CD1c-positive myeloid dendritic cell (primary cell): Measurements from ENCODE around the gene GP2.

ENCODE experiments used
- DNase-seq: peaks from one replicate; pipeline ENCODE4 v3.0.0-alpha.2; 2016; ENCODE audit errors: extremely low spot score

GP2 gene

GRCh38 chr16:20327444-20328041, at the start of gene GP2:
Gene GP2, minus strand, starts transcription at chr16:20327513. Its CDS starts 1,082 bp downstream, at chr16:20326431.
- no peak for DNase-seq

GRCh38 chr16:20372701-20373100, 45.4 kb upstream of the GP2 start:
- DNase-seq: no peak

GRCh38 chr16:20369452-20370054, 42.2 kb upstream of the GP2 start:
- DNase-seq: no peak

- no peak for DNase-seq
These were observed 36.7 kb upstream of the GP2 start for GRCh38 chr16:20364051-20364450.

- no peak for DNase-seq
These were observed 35.9 kb upstream of the GP2 start for GRCh38 chr16:20363191-20363590.

GRCh38 chr16:20359997-20360396, 32.7 kb upstream of the GP2 start:
- DNase-seq: no peak

GRCh38 chr16:20355114-20355782, 27.9 kb upstream of the GP2 start:
- no peak for DNase-seq

- no peak for DNase-seq
These were observed 26.1 kb upstream of the GP2 start for GRCh38 chr16:20353379-20353778.

- DNase-seq: no peak
These were observed 25.3 kb upstream of the GP2 start, which contains the start of gene UMOD for GRCh38 chr16:20352615-20353014. Gene UMOD, minus strand, starts transcription at chr16:20352715. Its CDS starts 1,978 bp downstream, at chr16:20350737.

GRCh38 chr16:20349615-20350014, 22.3 kb upstream of the GP2 start:
- DNase-seq: no peak

GRCh38 chr16:20348365-20349185, 21.3 kb upstream of the GP2 start:
- DNase-seq: no peak

- no peak for DNase-seq
These were observed 20.5 kb upstream of the GP2 start for GRCh38 chr16:20347666-20348364.

- no peak for DNase-seq
These were observed 17.3 kb upstream of the GP2 start for GRCh38 chr16:20344611-20345010.

- no peak for DNase-seq
These were observed 12.4 kb upstream of the GP2 start for GRCh38 chr16:20339744-20340143.

GRCh38 chr16:20336955-20337354, 9.6 kb upstream of the GP2 start:
- DNase-seq: no peak

GRCh38 chr16:20334396-20334795, 7.1 kb upstream of the GP2 start:
- no peak for DNase-seq

GRCh38 chr16:20333120-20333519, 5.8 kb upstream of the GP2 start:
- DNase-seq: no peak

GRCh38 chr16:20332411-20332810, 5.1 kb upstream of the GP2 start:
- no peak for DNase-seq

GRCh38 chr16:20331635-20332034, 4.3 kb upstream of the GP2 start:
- DNase-seq: no peak

GRCh38 chr16:20329392-20330138, 2.3 kb upstream of the GP2 start:
- no peak for DNase-seq

GRCh38 chr16:20326321-20326720, 992 bp downstream of the GP2 start:
- no peak for DNase-seq
